ENCODE data around the gene HPX. TPM values are rescaled to one million over a fixed set of nuclear protein-coding genes. Genes with fewer than 3 reads are reported as not detected.

The HPX gene
- polyA plus RNA-seq, 1 experiment = 0.87 TPM

GRCh38 chr11:6391537-6392134 lies 49.2 kb downstream of the HPX start:
- no peaks in the 10 kb centered on the region for H3K27me3 ChIP-seq (ENCODE audit: control insufficient read depth, insufficient read depth, low read length)
- peaks cover 7% of the 10 kb centered on the region for H3K36me3 ChIP-seq (ENCODE audit: control insufficient read depth, insufficient read depth, low read length)
- DNase-seq (ENCODE audit: low read depth) = no peak
- ChIA-PET POLR2A (no interaction called here), CTCF (interaction anchor here (2.0 to 7.0 kb wide), 2 partner anchors 13 to 48 kb away, joined by 12 to 35 read pairs; partner anchors contain the start of gene HPX)
- peak overlapping the region; percentile 76; the same call in 1 of the 2 replicates for H3K4me3 ChIP-seq (ENCODE audit: low read depth, low read length)
- no peak for TF ChIP-seq CTCF (IDR thresholded peaks at IDR 0.05; ENCODE audit: insufficient read depth, low read depth, low read length)

DNA sequence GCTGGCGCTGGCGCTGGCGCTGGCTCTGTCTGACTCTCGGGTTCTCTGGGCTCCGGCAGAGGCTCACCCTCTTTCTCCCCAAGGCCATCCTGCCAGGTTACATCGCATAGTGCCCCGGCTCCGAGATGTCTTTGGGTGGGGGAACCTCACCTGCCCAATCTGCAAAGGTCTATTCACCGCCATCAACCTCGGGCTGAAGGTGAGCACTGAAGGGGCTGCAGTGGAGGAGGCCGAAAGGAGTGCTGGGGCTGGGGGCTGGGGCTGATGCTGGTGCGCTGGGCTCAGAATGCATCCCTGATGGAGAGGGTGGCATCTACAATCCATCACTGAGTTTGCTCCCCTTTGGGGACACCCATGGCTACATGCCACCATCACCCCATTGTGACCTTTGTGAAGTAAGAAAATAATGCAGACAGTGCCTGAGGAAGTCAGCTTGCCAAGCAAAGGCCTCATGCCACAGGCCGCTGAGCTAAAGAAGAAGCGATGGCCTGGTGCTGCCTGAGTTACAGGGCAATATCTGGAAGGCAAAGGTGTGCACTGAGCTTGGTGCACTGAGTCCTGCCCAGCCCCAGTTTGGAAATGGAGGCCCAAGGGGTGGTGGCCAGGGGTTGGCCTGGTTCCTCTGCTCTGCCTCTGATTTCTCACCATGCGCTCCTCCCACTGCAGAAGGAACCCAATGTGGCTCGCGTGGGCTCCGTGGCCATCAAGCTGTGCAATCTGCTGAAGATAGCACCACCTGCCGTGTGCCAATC lies 49.9 kb downstream of the HPX start:
- H3K36me3 ChIP-seq (ENCODE audit: control insufficient read depth, insufficient read depth, low read length) = peaks cover 7% of the 10 kb centered on the region
- H3K4me3 ChIP-seq (ENCODE audit: low read depth, low read length) = peak overlapping the region; percentile 76
- no peak for DNase-seq (ENCODE audit: low read depth)
- ChIA-PET POLR2A (interaction anchor here (0.7 kb wide), 1 partner anchor 26 kb away, joined by 4 read pairs; no protein-coding TSS in a partner anchor), CTCF (interaction anchor here (1.0 to 7.0 kb wide), 5 partner anchors 12 to 115 kb away, joined by 4 to 35 read pairs (median 6); partner anchors contain the start of gene HPX)
- no peaks in the 10 kb centered on the region for H3K27me3 ChIP-seq (ENCODE audit: control insufficient read depth, insufficient read depth, low read length)
- TF ChIP-seq CTCF (IDR thresholded peaks at IDR 0.05; ENCODE audit: insufficient read depth, low read depth, low read length) = no peak

GRCh38 chr11:6389905-6390717 lies 50.7 kb downstream of the HPX start, which contains the start of gene SMPD1:
TSS of gene SMPD1 (plus strand) at chr11:6390474. CDS start at chr11:6390599, 125 bp downstream.
- peaks cover 5% of the 10 kb centered on the region for H3K36me3 ChIP-seq (ENCODE audit: control insufficient read depth, insufficient read depth, low read length)
- peak within 1 kb of the TSS; percentile 76 for H3K4me3 ChIP-seq (ENCODE audit: low read depth, low read length)
- ChIA-PET CTCF (interaction anchor here (0.6 to 7.0 kb wide), 6 partner anchors 11 to 275 kb away, joined by 3 to 35 read pairs (median 6); partner anchors contain the start of gene HPX), POLR2A (interaction anchor here (0.6 to 0.7 kb wide), 4 partner anchors 13 to 33 kb away, joined by 3 to 5 read pairs (median 4); no protein-coding TSS in a partner anchor)
- no peak for TF ChIP-seq CTCF (IDR thresholded peaks at IDR 0.05; ENCODE audit: insufficient read depth, low read depth, low read length)
- DNase-seq (ENCODE audit: low read depth) = peak; percentile 34
- H3K27me3 ChIP-seq (ENCODE audit: control insufficient read depth, insufficient read depth, low read length) = no peaks in the 10 kb centered on the region

DNA sequence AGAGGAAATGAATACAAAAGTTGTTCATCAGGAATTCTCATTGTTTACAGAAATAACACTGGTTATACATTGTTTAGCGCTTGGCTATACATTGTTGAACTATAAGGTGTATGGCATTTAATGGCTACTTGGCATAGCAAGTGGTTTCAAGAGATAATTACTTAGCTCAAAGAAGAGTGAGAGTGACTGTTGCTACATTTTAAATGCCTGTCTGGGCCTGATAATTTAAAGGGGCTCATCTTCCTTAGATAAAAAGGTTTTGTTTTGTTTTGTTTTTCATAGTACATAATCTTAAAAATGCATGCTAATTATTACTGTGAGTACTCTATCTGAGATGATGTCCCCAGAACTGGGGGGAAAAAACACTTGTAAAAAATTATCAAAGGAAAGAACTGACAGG lies 52.0 kb downstream of the HPX start:
- Histone ChIP-seq H3K4me3 (ENCODE audit: low read depth, low read length) (no peak overlapping the region), H3K36me3 (ENCODE audit: control insufficient read depth, insufficient read depth, low read length) (no peaks in the 10 kb centered on the region; the same call in 1 of the 2 replicates), H3K27me3 (ENCODE audit: control insufficient read depth, insufficient read depth, low read length) (0 out of 2 replicates have a peak, but pooled peaks cover 2% of the 10 kb centered on the region)
- DNase-seq (ENCODE audit: low read depth) = no peak
- ChIA-PET POLR2A (interaction anchor here (0.6 to 0.8 kb wide), 2 partner anchors 17 to 202 kb away, joined by 3 read pairs; no protein-coding TSS in a partner anchor), CTCF (interaction anchor here (2.8 to 7.0 kb wide), 2 partner anchors 10 to 51 kb away, joined by 31 to 35 read pairs; partner anchors contain the start of gene HPX)
- no peak for TF ChIP-seq CTCF (IDR thresholded peaks at IDR 0.05; ENCODE audit: insufficient read depth, low read depth, low read length)
